Breast epithelium (tissue), 3 donors: ENCODE measurements around the gene ELP1.

Experiments
- POLR2A ChIP-seq: fragments of 450-650 bp; IDR thresholded peaks from one replicate; pipeline ENCODE4 v1.6.1; 2016; ENCODE audit warnings: antibody characterized with exemption, mild to moderate bottlenecking, moderate library complexity
- POLR2AphosphoS5 ChIP-seq, 3 donors: sonication (generic); formaldehyde crosslinking; IDR thresholded peaks; one replicate each; pipeline ENCODE4 v1.6.1; 2017; ENCODE audit warnings: antibody characterized with exemption in 3 of 3
- TF ChIP-seq, protein P1 (sequence below), 3 donors: fragments of 450-650 bp; IDR thresholded peaks; one replicate each; pipeline ENCODE4 v1.5.1; 2016 to 2017; ENCODE audit warnings: antibody characterized with exemption in 3 of 3, mild to moderate bottlenecking in 3 of 3, moderate library complexity in 3 of 3

DNA sequence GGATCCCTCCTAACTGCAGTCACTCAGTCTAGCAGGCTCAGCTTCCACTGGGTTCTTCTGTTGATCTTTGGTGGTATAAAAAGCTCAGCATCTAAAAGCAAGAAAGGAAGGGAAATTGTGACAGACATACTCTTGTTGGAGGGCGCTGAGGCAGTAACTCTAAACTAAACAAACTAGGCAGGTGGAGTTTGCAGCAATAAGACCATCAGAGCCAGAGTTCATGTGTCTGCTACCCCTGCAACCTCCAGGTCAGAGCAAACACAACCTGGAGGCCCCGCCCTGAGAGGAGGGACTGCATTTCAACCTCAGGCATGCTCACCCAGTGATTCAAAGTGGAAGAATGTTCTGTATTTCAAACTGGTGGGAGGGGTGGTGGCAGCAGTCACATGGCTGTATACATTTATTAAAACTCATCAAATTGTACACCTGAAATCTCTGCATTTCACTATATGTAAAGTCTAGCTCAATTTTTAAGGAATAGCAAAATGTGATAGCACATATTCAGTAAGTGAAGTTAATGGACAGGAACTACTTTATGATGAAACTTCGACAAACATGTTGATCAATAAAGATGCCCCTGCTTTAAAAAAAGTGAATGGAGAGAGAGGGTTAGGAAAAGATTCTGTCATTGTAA, 64.7 kb downstream of the ELP1 start:
- TF ChIP-seq, protein P1, sequence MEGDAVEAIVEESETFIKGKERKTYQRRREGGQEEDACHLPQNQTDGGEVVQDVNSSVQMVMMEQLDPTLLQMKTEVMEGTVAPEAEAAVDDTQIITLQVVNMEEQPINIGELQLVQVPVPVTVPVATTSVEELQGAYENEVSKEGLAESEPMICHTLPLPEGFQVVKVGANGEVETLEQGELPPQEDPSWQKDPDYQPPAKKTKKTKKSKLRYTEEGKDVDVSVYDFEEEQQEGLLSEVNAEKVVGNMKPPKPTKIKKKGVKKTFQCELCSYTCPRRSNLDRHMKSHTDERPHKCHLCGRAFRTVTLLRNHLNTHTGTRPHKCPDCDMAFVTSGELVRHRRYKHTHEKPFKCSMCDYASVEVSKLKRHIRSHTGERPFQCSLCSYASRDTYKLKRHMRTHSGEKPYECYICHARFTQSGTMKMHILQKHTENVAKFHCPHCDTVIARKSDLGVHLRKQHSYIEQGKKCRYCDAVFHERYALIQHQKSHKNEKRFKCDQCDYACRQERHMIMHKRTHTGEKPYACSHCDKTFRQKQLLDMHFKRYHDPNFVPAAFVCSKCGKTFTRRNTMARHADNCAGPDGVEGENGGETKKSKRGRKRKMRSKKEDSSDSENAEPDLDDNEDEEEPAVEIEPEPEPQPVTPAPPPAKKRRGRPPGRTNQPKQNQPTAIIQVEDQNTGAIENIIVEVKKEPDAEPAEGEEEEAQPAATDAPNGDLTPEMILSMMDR (IDR thresholded peaks at IDR 0.05), result no peak
- no peak for TF ChIP-seq POLR2AphosphoS5 (IDR thresholded peaks at IDR 0.05)
- TF ChIP-seq POLR2A, result no peak
